Embryonic facial prominence (tissue), 1 donor: ENCODE data around the gene PRKCZ.

Experiments used
- DNase-seq: peaks from one replicate; pipeline ENCODE4 v3.0.0-alpha.2; 2016; ENCODE audit errors: extremely low spot score

Gene PRKCZ

GRCh38 chr1:2049718-2050431 is at the start of gene PRKCZ:
PRKCZ (plus strand) TSS chr1:2050411; CDS start chr1:2050631, 220 bp downstream.
- DNase-seq, result no peak

GRCh38 chr1:2000432-2000831 is 49.8 kb upstream of the PRKCZ start:
- no peak for DNase-seq

- no peak for DNase-seq
These were observed 49.4 kb upstream of the PRKCZ start for GRCh38 chr1:2000850-2001249.

GRCh38 chr1:2001773-2002411 is 48.3 kb upstream of the PRKCZ start:
- no peak for DNase-seq

GRCh38 chr1:2003541-2004131 is 46.6 kb upstream of the PRKCZ start, which contains the start of gene CFAP74:
CFAP74 (minus strand) TSS chr1:2003786; CDS start chr1:1990956, 12,830 bp downstream.
- DNase-seq, result no peak

- DNase-seq, result no peak
These were observed 45.4 kb upstream of the PRKCZ start for GRCh38 chr1:2004856-2005255.

GRCh38 chr1:2009101-2010053 is 40.8 kb upstream of the PRKCZ start:
- no peak for DNase-seq

- no peak for DNase-seq
These were observed 36.0 kb upstream of the PRKCZ start for GRCh38 chr1:2014181-2014580.

- no peak for DNase-seq
These were observed 35.2 kb upstream of the PRKCZ start for GRCh38 chr1:2014741-2015735.

GRCh38 chr1:2016123-2016522 is 34.1 kb upstream of the PRKCZ start:
- no peak for DNase-seq

- no peak for DNase-seq
These were observed 31.7 kb upstream of the PRKCZ start for GRCh38 chr1:2018217-2019171.

GRCh38 chr1:2019172-2019543 is 31.1 kb upstream of the PRKCZ start, which contains the start of gene GABRD:
GABRD (plus strand) TSS chr1:2019345; CDS start chr1:2019424, 79 bp downstream.
- DNase-seq, result no peak

GRCh38 chr1:2019571-2020309 is 30.5 kb upstream of the PRKCZ start:
- no peak for DNase-seq

- DNase-seq, result no peak
These were observed 29.9 kb upstream of the PRKCZ start for GRCh38 chr1:2020310-2020655.

- DNase-seq, result no peak
These were observed 28.7 kb upstream of the PRKCZ start for GRCh38 chr1:2021550-2021949.

- DNase-seq, result no peak
These were observed 28.0 kb upstream of the PRKCZ start for GRCh38 chr1:2022063-2022770.

- DNase-seq, result no peak
These were observed 27.0 kb upstream of the PRKCZ start for GRCh38 chr1:2023187-2023586.

- no peak for DNase-seq
These were observed 25.8 kb upstream of the PRKCZ start for GRCh38 chr1:2024451-2024850.
